IMR-90 (cell line): ENCODE results near the gene SFSWAP.
"Not testable (repeated sequence)": the region's sequence is repeated elsewhere in the genome, so short reads cannot be mapped to it uniquely, and the experiment has no call there.

Experiments
- BHLHE40 ChIP-seq: fragments of 150-350 bp; IDR thresholded peaks from 2 replicates; pipeline ENCODE4 v1.6.1; 2016; ENCODE audit warnings: mild to moderate bottlenecking, low read depth, low read length
- CEBPB ChIP-seq: IDR thresholded peaks from 2 replicates; pipeline ENCODE4 v1.6.1; 2012; ENCODE audit warnings: low read depth, low read length, improper control_type of control experiment
- CHD1 ChIP-seq: IDR thresholded peaks from 2 replicates; pipeline ENCODE4 v1.6.1; 2012; ENCODE audit warnings: low read depth, low read length, improper control_type of control experiment
- CTCF ChIP-seq: conservative IDR thresholded peaks from 2 replicates; pipeline ENCODE4 v1.5.1; 2012; ENCODE audit warnings: mild to moderate bottlenecking, low read depth, low read length, improper control_type of control experiment
- ELK1 ChIP-seq: fragments of 150-350 bp; IDR thresholded peaks from 2 replicates; pipeline ENCODE4 v1.6.1; 2016; ENCODE audit warnings: low read depth, mild to moderate bottlenecking, low read length, moderate library complexity, borderline replicate concordance
- MAFK ChIP-seq: IDR thresholded peaks from 2 replicates; pipeline ENCODE4 v1.6.1; 2012; ENCODE audit warnings: low read depth, low read length, improper control_type of control experiment
- MAZ ChIP-seq: IDR thresholded peaks from 2 replicates; pipeline ENCODE4 v1.6.1; 2012; ENCODE audit warnings: low read depth, mild to moderate bottlenecking, low read length, improper control_type of control experiment, moderate library complexity, borderline replicate concordance
- NFE2L2 ChIP-seq: fragments of 150-350 bp; IDR thresholded peaks from 2 replicates; pipeline ENCODE4 v1.6.1; 2016; ENCODE audit warnings: low read depth, mild to moderate bottlenecking, low read length
- POLR2A ChIP-seq: IDR thresholded peaks from 2 replicates; pipeline ENCODE4 v1.6.1; 2012; ENCODE audit warnings: mild to moderate bottlenecking, low read depth, low read length
- RAD21 ChIP-seq: IDR thresholded peaks from 2 replicates; pipeline ENCODE4 v1.6.1; 2012; ENCODE audit warnings: low read length, improper control_type of control experiment
- RCOR1 ChIP-seq: IDR thresholded peaks from 2 replicates; pipeline ENCODE4 v1.6.1; 2012; ENCODE audit warnings: mild to moderate bottlenecking, low read length, improper control_type of control experiment; ENCODE audit not compliant: insufficient replicate concordance
- RFX5 ChIP-seq: IDR thresholded peaks from 2 replicates; pipeline ENCODE4 v1.8.0; 2012; ENCODE audit warnings: low read depth, mild to moderate bottlenecking, low read length, moderate library complexity
- USF2 ChIP-seq: fragments of 150-350 bp; IDR thresholded peaks from 2 replicates; pipeline ENCODE4 v1.6.1; 2017; ENCODE audit warnings: mild to moderate bottlenecking, antibody characterized with exemption, low read length, low read depth

DNA sequence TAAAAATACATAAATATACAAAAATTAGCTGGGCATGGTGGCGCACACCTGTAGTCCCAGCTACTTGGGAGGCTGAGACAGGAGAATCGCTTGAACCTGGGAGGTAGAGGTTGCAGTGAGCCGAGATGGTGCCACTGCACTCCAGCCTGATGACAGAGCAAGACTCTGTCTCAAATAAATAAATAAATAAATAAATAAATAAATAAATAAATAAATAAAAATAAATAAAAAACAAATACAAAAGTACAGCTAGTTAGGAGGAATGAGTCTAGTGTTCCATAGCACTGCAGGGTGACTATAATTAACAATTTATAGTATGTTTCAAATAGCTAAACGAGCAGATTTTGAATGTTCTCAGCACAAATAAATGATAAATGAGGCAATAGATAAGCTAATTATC lies 4.2 kb upstream of the SFSWAP start:
- TF ChIP-seq CTCF, POLR2A, NFE2L2, RAD21, MAZ, MAFK, USF2, CEBPB, RCOR1, ELK1, BHLHE40, CHD1, RFX5: not testable (repeated sequence)
